ENCODE data around the gene CROCC.
"Not testable (repeated sequence)": the region's sequence is repeated elsewhere in the genome, so short reads cannot be mapped to it uniquely, and the experiment has no call there.

CROCC gene

DNA sequence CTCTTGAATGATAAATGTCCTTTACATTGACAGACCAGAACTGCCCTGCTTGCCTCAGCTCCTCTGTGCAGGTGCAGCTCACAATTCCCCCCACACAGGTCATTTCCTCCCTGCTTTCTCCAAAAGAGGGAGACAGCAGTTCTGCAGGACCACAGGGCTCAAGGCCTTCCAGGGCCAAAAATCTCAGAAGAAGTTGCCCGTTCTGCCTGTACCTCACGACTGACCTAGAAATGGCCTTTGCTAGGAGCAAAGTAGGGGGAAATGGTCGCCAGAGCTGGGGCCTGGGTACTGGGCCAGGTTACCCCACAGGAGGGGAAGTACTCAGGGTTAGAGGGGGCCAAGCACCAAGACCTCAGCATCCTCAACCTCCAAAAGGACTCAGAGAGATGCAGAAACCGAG lies 14.9 kb upstream of the CROCC start:
- in situ Hi-C loops (cut with MboI; ENCODE audit: low sequenced_read_pairs, unreplicated experiment) = no loop called here
- no peak for DNase-seq (ENCODE audit: low spot score)
- TF ChIP-seq, protein P1, sequence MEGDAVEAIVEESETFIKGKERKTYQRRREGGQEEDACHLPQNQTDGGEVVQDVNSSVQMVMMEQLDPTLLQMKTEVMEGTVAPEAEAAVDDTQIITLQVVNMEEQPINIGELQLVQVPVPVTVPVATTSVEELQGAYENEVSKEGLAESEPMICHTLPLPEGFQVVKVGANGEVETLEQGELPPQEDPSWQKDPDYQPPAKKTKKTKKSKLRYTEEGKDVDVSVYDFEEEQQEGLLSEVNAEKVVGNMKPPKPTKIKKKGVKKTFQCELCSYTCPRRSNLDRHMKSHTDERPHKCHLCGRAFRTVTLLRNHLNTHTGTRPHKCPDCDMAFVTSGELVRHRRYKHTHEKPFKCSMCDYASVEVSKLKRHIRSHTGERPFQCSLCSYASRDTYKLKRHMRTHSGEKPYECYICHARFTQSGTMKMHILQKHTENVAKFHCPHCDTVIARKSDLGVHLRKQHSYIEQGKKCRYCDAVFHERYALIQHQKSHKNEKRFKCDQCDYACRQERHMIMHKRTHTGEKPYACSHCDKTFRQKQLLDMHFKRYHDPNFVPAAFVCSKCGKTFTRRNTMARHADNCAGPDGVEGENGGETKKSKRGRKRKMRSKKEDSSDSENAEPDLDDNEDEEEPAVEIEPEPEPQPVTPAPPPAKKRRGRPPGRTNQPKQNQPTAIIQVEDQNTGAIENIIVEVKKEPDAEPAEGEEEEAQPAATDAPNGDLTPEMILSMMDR (IDR thresholded peaks at IDR 0.05; ENCODE audit: borderline replicate concordance, control extremely low read depth, extremely low read depth, insufficient read depth, missing control alignments) = no peak

DNA sequence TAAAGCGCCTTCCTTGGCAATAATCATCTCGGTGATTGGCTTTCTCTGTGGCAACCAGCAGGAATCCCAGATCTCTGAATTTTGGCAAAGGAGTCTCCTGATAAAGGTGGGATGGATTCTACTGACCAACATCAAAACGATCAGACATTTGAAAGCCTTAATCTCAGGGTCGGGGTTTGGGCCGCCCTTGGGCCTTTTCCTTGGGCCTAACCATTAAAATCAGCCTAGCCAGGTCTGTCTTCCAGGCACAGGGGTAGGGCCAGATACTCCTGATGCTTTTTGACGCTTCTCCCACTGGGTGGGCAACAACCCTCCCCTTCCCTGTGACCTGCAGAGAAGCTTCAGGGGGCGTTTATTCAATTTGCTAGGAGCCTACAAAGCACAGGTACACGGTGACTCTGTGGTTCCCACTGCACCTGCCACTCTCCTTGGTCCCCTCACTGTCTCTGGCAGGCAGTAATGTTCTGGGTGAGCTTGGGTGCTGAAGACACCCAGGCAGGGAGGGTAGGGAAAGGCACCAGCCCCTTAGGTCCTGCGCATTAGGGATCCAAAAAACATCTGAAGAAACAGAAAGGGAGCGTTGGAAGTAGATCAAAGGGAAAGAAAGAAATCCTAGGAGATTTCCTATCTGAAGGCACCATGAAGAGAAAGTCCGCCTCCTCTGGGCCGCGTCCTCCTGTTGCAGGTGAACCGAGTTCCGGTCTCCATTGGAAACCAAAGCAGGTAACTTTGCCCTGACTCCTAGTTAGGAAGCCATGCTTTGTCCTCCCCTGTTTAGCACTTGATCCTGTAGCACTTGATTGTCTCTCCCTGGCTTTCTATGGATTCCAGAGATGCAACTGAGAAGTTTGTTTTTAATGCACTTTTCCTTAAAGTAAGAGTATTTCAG lies 13.6 kb upstream of the CROCC start:
- TF ChIP-seq, protein P1 (IDR thresholded peaks at IDR 0.05; ENCODE audit: borderline replicate concordance, control extremely low read depth, extremely low read depth, insufficient read depth, missing control alignments) = no peak
- DNase-seq (ENCODE audit: low spot score) = no peak
- in situ Hi-C loops (cut with MboI; ENCODE audit: low sequenced_read_pairs, unreplicated experiment) = no loop called here

DNA sequence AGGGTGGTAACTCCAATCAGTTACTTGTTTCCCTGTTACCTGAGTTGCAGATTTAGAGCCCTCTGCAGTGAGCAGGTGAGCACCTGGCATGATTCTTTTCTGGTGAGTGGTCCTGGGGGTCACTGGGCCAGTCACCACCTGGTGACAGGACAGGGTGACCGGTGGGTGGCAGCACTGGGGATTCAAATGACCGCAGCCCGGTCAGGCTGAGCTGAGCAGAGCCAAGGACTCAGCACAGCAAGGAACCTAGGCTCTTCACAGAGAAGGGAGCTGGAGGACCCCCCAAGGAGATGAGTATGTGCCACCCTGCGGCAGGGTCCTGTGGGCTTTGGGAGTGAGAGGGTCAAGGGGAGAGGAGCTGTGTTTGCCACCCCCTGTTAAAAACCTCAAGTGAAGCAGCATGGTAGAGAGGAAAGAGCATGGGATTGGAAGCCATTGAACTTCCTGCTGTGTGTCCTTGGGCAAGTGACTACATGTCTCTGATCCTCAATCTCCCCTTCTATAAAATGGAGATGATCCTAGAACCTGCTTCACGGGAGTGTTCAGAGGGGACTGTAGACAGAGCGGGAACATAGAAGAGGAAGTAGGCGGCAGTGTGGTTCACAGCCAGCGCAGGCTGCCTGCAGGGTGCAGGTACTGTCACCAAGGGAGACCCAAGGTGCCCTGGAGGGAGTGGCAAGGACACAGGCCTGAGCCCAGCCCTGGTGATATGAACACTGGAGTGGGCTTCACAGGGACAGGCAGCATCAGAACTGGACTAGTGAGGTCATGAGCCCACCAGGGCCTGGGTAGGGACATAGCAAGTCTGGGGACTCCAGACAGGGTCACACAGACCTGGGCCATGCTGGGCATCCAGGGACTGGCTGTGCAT lies 9.6 kb upstream of the CROCC start:
- DNase-seq (ENCODE audit: low spot score); in situ Hi-C loops (cut with MboI; ENCODE audit: low sequenced_read_pairs, unreplicated experiment): not testable (repeated sequence)

DNA sequence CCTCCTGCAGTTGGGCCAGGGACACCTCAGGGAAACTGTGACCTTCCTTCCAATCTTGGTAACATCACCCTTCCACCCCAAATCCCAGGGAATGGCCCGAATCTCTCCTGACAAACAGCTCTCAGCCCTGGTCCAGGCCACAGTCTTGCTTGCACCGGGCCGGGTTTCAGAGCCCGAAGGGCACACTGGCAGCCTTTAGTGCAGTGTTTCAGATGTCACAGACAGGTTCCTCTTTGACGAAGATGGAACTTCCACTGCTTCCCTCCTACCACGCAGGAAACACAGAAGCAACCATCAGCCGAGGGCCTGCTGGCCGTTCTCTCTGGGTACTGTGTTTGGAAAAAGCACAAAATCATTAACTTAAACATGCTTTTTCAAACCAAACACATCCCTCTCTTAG lies 9.0 kb upstream of the CROCC start:
- in situ Hi-C loops (cut with MboI; ENCODE audit: low sequenced_read_pairs, unreplicated experiment); DNase-seq (ENCODE audit: low spot score): not testable (repeated sequence)

DNA sequence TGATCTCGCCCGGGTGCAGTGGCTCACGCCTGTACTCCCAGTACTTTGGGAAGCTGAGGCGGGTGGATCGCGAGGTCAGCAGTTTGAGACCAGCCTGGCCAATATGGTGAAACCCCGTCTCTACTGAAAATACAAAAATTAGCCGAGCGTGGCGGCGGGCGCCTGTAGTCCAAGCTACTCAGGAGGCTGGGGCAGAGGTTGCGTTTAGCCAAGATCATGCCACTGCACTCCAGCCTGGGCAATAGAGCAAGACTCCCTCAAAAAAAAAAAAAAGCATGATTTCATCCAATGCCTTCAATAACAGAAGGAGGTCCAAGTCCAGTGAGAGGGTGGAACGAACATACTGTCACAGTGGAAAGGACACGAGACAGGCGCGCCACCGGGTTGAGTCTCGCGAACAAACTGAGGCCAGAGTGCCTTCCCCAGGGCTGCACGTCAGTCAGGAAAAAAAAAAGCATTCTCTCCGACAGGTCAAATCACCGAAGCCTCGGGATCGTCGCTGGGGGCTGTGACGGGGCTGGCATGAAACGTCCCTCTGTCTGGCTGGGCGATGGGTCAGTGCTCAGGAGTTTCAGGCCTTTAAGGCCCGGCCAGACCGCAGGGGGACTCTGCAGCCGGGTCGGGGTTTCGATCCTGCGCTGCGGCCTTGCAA lies 8.4 kb upstream of the CROCC start:
- DNase-seq (ENCODE audit: low spot score) = no peak
- TF ChIP-seq, protein P1 (IDR thresholded peaks at IDR 0.05; ENCODE audit: borderline replicate concordance, control extremely low read depth, extremely low read depth, insufficient read depth, missing control alignments) = no peak
- in situ Hi-C loops (cut with MboI; ENCODE audit: low sequenced_read_pairs, unreplicated experiment) = no loop called here

DNA sequence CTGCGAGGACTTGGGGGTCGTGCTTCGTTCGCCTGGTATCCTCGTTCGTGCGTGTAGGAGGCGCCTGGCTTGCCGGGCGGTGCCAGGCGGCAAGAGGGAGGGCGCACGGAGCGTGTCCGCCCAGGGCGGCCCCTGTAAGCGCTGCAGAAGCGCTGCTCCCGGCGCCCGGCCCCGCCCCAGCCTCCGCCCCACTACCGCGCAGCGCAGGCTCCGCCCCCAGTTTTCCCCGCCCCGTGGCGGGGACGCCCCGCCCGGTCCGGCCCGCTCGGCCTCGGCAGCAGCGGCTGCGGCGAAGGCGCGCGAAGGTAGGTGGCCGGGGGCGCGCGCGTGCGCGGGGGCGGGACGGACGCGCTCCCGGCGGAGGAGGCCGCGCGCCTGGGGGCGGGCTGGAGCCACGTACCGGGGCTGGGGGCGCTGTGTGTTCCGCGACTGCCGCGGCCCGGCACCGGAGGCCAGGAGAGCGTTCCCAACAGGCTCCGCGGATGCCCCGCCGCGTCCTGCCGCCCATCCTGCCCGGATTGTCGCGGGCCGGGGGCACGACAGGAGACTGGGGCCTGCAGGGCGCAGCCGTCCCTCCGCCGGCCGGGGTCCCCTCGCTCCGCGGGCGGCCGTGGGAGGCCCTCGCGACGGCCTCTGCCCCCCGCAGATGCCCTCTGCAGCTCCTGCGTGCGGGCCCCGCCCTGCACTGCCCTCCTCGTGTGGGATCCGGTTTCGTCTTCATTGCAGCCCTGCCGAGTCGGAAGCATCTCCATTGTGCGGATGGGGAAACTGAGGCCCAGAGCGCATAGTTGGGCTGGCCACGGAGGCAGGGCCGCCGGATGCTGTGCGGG lies 7.7 kb upstream of the CROCC start:
- in situ Hi-C loops (cut with MboI; ENCODE audit: low sequenced_read_pairs, unreplicated experiment) = no loop called here
- DNase-seq (ENCODE audit: low spot score) = peak; percentile 100
- TF ChIP-seq, protein P1 (IDR thresholded peaks at IDR 0.05; ENCODE audit: borderline replicate concordance, control extremely low read depth, extremely low read depth, insufficient read depth, missing control alignments) = peak; percentile 46

DNA sequence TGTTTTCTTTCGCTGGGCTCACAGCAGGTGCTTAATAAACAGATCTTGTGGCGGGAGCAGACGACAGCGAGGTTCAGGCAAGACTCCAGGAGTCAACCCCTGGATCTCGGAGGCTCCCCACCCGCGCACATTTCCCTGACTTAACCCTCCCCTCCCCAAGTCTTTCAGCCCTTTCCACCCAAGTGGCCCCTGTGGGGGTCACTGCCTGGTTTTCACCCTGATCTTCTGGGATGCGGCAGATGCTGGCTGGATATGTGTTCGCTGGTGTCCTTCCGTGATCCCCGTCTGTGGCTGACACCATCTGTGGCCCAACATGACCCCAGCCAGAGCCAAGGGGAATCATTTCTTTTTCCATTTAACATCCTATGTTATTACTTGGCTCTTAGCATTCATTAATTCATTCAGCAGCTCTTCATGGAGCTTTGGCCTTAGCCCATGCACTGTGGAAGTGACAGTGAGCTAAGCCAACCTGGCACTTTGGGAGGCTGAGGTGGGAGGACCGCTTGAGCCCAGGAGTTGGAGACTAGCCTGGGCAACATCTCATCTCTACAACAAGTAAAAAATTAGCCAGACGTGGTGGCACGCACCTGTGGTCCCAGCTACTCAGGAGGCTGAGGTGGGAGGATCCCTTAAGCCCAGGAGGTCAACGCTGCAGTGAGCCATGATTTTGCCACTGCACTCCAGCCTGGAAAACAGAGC lies 6.7 kb upstream of the CROCC start:
- in situ Hi-C loops (cut with MboI; ENCODE audit: low sequenced_read_pairs, unreplicated experiment) = not testable (repeated sequence)
- DNase-seq (ENCODE audit: low spot score) = peak; percentile 36

All from GM13976 (cell line).